HG02759 (cell line): ENCODE measurements around the gene MAG.
A peak's percentile ranks its signal among the peaks of the same experiment; 100 is the strongest.

Source experiments
- ATAC-seq: cut with Tn5 transposase; IDR thresholded peaks from one replicate; pipeline ENCODE4 v1.9.1; 2021; ENCODE audit warnings: mild to moderate bottlenecking, moderate library complexity; ENCODE audit not compliant: unreplicated experiment

The MAG gene, protein sequence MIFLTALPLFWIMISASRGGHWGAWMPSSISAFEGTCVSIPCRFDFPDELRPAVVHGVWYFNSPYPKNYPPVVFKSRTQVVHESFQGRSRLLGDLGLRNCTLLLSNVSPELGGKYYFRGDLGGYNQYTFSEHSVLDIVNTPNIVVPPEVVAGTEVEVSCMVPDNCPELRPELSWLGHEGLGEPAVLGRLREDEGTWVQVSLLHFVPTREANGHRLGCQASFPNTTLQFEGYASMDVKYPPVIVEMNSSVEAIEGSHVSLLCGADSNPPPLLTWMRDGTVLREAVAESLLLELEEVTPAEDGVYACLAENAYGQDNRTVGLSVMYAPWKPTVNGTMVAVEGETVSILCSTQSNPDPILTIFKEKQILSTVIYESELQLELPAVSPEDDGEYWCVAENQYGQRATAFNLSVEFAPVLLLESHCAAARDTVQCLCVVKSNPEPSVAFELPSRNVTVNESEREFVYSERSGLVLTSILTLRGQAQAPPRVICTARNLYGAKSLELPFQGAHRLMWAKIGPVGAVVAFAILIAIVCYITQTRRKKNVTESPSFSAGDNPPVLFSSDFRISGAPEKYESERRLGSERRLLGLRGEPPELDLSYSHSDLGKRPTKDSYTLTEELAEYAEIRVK

DNA sequence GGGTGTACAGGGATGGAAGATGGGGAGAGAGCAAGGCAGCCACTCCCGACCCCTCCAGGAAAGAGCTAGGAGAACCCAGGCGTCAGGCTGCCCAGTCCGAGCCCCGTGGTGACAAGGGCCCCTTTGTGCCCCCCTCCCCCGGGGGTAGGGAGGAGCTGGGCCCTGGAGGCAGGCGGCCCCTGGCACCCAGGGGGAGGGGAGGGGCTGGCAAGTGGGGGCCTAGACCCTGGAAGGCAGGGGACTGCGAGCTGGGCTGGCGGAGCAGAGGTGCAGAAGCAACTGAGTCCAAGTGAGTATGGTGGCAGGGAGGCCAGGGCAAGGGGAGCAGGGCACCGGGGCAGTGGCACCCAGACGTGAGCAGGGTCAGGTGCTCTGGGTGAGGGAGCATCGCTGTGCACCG, at the start of gene MAG:
MAG (plus strand) TSS at position 246 of the 400 bp plus-strand sequence. CDS start 3,248 bp downstream, outside the sequence.
- ATAC-seq = no peak

DNA sequence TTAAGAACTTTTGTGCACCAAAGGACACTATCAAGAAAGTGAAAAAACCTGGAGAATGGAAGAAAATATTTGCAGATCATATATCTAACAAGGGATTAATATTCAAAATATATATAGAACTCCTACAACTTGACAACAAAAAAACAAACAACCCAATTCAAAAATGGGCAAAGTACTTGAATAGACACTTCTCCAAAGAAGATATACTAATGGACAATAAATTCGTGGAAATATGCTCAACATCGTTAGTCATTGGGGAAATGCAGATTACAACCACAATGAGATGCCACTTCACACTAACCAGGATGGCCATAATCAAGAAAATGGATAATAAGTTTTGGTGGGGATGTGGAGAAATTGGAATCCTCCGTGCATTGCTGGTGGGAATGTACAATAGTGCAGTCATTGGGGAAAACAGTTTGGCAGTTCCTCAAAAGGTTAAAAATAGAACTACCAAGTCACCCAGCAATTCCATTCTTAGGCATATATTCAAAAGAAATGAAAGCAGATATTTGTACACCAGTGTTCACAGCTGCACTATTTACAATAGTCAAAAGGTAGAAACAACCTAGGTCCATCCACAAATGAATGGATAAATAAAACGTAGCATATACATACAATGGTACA, 45.4 kb upstream of the MAG start:
- no peak for ATAC-seq

DNA sequence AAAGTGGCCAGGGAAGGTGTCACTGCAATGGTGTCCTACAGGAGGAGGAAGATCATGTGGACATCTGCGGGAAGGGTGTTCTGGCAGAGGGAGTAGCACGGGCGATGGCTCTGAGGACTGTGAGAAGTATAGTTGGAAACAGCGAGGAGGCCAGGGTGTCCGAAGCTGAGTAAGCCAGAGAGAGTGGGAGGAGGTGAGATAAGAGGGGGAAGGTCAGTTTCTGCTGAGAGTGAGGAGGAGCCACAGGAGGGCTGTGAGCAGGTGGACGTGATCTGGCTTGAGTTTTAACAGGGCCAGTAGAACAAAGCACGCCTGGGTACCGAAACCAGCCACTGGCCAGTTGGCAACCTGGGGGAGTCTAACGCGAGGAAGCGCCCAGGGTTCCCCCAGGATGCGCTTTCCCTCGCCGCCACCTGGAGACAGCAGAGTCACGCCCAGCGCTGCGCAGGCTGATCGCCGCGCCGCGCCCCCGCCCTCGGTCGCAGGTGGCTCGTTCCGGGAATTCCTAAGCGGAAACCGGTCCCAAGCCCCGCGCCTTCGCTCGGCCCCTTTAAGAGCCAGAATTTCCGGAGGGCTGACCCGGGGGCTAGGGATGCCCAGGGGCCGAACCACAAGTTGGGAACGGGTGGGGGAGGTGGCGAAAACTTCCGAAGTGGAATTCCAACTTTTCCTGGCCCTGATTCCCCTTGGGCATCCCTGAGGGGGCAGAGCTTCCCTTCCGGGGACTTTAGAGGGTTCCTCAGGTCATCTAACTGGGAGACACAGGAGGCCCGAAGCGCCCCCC, 44.2 kb upstream of the MAG start:
- ATAC-seq = peak; percentile 53

DNA sequence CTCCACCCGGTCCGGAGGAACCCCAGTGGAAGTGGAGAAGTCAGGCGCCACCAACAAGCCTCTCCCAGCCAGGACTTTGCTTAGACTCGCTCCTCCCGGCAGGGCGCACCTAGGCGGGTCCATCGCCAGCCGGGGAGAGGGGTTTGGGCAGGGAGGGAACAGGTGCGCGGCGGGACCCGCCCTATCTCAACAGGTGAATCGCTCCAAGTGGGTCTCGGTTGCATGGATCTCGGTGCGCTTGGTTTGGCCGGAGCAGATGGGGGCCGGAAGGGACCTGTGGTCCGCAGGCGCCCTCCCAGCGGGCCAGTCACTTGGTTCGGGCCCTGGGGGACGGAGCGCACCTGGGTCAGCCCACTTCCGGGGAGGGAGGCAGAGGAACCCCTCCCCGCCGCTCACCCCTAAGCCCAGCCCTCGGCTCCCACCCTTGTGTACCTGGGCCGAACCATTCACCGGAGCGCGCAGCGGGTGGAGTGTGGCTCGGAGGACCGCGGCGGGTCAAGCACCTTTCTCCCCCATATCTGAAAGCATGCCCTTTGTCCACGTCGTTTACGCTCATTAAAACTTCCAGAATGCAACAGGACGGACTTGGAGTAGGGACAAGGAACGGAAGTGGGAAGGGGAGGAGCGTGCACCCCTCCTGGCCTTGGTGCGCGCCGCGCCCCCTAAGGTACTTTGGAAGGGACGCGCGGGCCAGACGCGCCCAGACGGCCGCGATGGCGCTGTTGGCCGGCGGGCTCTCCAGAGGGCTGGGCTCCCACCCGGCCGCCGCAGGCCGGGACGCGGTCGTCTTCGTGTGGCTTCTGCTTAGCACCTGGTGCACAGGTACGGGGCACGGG, 43.4 kb upstream of the MAG start, which contains the start of gene LSR:
LSR (plus strand) TSS at position 693 of the 836 bp plus-strand sequence; CDS start at position 714, 21 bp downstream.
- ATAC-seq = peak; percentile 85

DNA sequence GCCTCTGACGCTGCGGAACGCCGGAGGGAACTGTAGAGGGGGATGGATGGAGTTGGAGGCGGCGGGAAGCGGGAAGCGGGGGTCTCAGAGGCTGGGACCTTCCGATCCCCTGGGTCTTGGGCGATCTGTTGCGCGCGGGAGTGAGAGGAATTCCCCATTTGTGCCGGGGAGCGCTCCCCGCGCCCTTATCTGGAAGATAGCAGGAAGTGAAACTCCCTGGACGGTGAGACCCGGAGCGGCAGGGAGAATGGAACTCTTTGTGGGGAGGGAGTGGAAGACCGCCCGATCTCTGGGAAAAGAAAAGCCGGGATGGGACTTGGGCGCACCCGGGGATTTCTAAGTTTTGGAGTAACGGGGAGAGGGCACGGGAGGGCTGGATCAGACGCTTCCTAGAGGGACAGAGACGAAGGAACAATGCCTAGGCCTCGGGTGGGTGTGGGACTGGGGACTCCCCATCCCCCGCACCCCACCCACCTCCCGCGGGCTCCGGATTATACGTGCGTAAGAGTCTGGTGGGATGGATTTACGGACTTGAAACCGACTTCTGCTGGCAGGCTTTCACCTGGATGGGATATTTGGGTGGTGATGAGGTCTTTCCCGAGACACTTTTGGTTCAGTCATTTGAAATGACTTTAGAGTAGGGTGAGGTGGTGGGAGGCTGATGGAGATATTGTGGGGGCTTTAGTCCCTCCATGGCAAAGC, 42.7 kb upstream of the MAG start:
- peak; percentile 5 for ATAC-seq

DNA sequence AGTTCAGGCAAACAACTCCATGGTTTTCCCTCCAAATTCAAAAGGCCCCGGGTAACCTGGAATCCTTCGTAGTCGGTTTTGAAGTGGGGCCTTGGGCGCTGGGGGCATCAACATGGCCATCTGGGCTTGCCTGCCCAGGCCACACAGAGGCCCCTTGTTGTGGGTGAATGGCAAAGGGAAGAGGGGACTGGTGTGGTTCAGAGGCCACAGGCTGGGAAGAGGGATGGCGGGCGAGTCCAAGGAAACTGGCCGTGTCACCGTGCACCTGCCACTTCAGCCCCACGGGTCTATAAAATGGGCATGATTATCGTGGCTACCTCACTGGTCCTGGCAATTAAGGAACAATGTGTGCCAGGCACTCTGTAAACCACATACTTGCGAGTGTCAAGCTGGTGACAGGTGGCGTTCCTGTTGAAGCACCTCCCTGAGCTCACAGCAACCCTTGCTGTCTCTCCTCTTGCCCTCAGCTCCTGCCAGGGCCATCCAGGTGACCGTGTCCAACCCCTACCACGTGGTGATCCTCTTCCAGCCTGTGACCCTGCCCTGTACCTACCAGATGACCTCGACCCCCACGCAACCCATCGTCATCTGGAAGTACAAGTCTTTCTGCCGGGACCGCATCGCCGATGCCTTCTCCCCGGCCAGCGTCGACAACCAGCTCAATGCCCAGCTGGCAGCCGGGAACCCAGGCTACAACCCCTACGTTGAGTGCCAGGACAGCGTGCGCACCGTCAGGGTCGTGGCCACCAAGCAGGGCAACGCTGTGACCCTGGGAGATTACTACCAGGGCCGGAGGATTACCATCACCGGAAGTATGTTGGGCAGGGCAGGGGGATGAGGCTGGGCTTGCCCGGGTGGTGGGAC, 41.9 kb upstream of the MAG start:
- ATAC-seq = no peak

DNA sequence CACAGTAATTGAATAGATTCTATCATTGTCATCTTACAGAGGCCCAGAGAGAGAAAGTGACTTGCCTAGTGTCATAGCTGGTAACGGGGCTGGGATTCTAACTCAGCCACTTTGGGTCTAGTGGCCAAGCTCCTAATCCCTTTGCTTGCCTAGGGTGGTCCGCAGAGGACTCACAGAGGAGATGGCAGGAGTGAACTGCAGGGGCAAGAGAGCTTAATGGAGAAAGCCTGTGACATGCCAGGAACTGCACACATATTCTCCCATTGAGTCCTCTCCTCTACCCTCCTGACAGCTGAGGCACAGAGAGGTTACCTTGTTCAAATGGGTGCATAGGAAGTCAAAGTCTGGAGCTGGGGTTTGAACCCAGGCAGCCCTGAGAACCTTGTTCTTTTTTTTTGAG, 40.5 kb upstream of the MAG start:
- ATAC-seq = no peak

DNA sequence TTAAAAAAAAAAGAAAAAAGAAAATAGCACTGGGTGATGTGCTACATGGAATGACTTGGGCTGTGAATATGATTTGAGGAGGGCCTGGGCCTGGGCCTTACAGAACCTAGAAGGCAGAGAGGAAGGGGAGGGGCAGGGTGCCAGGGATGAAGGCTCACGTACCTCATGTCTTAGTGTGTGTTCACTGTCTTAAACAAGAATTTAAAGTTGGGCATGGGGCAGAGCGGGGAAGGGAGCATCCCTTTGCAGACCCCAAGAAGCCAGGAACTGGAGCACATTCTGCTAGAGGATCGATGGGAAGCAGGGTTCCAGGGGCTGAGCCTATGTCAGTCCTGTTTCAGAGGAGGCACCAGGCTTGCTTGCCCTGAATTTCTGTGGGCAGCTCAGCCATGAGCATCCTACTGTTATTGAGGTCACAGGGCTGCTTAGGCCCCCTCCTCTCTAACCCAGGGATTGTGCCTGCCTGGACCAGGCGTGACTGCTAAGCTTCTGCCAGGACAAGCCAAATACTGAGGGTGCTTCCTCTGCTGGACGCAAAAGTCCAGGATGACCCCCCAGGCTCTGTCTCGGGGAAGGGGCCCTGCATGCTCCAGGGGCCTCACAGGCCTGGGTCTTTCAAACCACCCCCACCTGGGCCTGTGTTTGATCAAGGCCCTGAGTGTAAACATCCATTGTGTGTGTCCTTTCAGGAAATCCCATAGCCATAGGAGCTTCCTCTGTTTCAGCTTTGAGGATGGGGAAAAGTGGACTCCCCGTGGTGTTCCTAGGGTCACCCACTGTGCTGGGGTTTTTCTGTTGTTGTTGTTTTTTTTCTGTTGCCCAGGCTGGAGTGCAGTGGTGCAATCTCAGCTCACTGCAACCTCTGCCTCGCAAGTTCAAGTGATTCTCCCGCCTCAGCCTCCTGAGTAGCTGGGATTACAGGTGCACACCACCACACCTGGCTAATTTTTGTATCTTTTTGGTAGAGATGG, 38.4 kb upstream of the MAG start:
- ATAC-seq = no peak

DNA sequence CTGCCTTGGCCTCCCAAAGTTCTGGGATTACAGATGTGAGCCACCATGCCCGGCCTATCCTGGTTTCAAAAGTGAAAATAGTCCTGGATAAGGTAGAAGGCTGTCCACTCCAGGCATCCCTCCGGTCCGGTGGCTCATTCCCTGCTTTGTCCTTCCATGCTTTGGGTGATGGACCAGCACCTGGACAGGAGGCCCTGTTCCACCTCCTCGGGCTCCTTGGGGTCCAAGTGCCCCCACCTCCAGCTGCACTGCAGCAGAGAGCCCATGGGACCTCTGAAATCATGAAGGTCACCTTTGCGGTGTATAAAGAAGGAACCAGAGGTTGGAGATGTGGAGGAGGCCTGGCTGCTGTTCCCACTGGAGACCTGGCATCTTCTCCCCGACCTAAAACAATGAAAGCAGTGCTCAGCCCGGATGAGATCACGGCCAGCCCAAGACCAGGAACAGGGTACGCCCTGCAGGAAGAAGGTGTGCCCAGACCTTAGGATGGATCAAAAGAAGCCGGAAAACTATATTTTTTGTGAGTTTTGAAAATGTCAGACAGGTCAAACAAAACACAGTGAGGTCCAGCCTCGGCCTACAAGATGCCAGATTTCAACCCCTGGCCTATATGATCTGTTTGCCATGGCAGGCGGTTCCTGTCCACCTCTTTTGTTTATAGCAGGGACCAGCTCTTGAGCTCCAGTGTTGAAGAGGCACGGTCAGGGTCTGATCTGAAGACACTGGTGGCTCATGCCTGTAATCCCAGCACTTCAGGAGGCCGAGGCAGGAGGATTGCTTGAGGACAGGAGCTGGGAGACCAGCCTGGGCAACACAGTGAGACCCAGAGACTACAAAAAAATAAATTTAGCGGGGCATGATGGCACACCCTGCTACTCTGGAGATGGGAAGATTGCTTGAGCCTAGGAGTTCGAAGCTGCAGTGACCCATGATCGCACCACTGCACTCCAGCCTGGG, 37.3 kb upstream of the MAG start:
- ATAC-seq = no peak

DNA sequence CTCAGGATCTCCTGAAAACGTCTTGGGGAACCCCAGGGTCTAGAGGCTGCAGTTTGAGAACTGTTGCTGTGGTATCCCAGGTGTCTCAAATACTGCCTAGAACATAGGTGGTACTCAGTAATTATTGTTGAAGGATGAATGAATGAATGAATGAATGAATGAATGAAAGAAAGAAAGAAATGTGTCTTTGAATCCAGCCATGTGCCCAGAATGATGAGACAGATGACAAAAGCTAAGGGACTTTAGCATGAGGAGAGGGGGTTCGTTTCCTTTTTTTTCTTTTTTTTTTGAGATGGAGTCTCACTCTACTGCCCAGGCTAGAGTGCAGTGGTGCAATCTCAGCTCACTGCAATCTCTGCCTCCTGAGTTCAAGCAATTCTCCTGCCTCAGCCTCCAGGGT, 35.4 kb upstream of the MAG start:
- ATAC-seq = no peak

DNA sequence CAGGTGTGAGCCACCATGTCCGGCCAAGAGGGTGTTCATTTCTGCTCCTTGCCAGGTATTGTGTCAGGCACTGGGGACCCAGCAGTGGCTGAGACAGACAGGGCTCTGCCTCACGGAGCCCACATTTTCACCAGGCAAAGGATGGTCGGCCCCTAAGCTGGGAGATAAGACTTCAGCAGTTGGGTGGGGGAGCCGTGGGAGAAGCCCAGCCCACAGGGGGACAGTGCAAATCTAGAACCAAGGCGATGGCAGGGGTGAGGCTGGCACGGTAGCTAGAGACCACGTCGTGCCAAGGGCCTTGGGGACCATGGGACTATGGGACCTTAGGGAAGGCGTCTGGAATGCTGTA, 34.9 kb upstream of the MAG start:
- no peak for ATAC-seq

DNA sequence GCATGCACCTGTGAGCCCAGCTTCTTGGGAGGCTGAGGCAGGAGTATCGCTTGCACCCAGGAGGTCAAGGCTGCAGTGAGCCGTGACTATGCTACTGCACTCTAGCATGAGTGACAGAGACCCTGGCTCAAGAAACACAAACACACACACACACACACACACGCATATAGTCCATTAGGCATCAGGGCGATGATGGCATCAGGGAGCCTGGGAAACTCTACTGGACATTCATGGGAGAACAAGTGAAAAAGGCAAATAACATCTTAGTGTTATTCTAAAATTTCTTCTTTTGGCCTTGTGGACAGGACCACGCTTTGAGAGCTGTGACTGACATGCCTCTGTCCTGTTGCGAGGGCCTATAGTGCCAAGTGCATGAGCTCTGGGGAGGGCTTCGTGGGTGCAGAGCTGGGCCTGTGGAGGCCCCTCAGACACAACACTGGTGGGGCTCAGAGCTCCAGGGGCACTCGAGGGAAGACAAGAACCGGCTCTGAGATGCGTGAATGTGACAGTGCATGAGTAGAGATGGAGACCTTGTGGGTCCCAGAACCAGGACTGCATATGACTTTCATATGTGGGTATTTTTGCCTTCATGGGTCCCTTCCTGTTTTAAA, 31.2 kb upstream of the MAG start:
- no peak for ATAC-seq

DNA sequence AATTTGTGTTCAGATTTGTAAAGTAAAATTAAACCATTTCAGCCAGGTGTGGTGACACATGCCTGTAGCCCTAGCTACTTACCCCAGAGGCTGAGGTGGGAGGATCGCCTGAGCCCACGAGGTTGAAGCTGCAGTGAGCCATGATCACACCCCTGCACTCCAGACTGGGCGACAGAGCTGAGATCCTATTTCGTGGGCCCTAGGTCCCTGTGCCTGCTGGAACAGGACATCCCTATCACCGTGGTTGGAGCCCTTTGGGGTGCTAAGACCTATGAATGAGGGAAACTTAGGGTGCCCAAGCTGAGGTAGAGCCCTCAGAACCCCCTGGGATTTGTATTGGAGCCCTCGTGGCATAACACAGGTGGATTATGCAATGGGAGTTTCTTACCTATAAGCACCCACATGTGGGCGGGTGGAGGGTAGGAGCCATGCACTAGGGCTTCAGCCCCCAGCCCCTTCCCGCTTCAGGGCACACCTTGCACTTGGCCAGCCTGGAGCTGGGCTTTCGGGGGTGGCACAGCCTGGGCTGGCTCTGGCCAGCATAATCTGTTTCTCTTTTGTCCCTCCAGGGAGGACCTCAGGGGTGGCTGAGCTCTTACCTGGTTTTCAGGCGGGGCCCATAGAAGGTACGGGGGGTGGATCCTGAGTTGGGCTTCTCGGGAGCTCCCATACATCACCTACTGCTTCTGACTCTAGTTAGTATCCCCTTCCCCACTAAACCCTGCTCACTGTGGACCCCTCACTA, 30.4 kb upstream of the MAG start:
- ATAC-seq = no peak

DNA sequence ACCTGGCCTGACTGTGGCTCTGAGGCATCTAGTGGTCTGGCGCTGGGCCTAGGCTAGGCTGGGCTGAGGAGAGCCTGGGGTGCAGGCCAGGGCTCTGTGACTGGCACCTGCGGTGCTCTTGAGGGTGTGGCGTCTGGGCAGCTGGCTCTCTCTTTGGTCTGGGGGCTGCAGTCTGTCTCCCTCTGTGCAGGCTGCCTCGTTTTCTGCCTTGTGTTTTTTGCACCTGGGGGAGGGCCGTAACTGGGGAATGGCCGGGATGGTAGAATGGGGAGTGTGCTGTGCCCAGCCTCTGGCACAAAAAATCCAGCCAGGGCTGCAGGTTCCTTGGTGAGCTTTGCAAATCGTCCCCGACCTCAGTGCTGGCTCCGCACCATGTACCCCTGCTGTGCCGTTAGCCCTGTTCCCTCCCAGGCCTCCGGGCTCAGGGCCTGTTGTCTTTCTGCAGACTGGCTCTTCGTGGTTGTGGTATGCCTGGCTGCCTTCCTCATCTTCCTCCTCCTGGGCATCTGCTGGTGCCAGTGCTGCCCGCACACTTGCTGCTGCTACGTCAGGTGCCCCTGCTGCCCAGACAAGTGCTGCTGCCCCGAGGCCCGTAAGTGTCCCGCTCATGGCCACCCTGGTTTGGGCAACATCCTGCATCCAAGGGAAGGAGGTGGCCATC, 29.7 kb upstream of the MAG start:
- no peak for ATAC-seq
